ENCODE results near the gene DOCK3. TPM values are rescaled to one million over a fixed set of nuclear protein-coding genes. Genes with fewer than 3 reads are reported as not detected.
A peak's percentile ranks its signal among the peaks of the same experiment; 100 is the strongest.

The DOCK3 gene
- total RNA-seq, 1 donor from 2014 or later = 10.0 TPM

DNA sequence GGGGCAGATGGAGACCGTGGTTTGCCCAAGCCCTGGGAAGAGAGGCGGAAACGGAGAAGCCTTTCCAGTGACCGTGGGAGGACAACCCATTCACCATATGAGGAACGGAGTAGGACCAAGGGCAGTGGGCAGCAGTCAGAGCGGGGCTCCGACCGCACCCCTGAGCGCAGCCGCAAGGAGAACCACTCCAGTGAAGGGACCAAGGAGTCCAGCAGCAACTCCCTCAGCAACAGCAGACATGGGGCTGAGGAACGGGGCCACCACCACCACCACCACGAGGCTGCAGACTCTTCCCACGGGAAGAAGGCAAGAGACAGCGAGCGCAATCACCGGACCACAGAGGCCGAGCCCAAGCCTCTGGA lies 718.4 kb downstream of the DOCK3 start:
- H3K9me3 Mint-ChIP-seq (ENCODE audit: low read depth) = no peaks in the 10 kb centered on the region

DNA sequence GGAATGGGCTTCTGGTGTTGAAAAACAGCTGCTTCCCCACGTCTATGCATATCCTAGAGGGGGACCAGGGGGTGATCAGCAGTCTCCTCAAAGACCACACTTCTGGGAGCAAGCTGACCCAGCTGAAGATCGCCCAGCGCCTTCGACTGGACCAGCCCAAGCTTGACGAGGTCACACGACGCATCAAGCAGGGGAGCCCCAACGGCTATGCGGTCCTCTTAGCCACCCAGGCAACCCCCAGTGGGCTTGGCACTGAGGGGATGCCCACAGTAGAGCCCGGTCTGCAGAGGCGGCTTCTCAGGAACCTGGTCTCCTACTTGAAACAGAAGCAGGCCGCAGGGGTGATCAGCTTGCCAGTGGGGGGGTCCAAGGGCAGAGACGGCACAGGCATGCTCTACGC lies 718.8 kb downstream of the DOCK3 start:
- no peaks in the 10 kb centered on the region for H3K27me3 Mint-ChIP-seq
- peak overlapping the region; percentile 63 for H3K4me3 Mint-ChIP-seq (ENCODE audit: low read depth)
- H3K4me1 Mint-ChIP-seq (ENCODE audit: low read depth) = peaks cover 31% of the 10 kb centered on the region
- H3K27ac Mint-ChIP-seq = peak overlapping the region; percentile 81
- H3K9me3 Mint-ChIP-seq (ENCODE audit: low read depth) = no peaks in the 10 kb centered on the region
- H3K36me3 Mint-ChIP-seq (ENCODE audit: insufficient read depth) = peaks cover 29% of the 10 kb centered on the region
- TF ChIP-seq, protein P1, sequence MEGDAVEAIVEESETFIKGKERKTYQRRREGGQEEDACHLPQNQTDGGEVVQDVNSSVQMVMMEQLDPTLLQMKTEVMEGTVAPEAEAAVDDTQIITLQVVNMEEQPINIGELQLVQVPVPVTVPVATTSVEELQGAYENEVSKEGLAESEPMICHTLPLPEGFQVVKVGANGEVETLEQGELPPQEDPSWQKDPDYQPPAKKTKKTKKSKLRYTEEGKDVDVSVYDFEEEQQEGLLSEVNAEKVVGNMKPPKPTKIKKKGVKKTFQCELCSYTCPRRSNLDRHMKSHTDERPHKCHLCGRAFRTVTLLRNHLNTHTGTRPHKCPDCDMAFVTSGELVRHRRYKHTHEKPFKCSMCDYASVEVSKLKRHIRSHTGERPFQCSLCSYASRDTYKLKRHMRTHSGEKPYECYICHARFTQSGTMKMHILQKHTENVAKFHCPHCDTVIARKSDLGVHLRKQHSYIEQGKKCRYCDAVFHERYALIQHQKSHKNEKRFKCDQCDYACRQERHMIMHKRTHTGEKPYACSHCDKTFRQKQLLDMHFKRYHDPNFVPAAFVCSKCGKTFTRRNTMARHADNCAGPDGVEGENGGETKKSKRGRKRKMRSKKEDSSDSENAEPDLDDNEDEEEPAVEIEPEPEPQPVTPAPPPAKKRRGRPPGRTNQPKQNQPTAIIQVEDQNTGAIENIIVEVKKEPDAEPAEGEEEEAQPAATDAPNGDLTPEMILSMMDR (IDR thresholded peaks at IDR 0.05; ENCODE audit: unreplicated experiment) = no peak
- DNase-seq (ENCODE audit: low spot score, unreplicated experiment) = no peak

More for the DNA sequence above, 718.4 kb downstream of the DOCK3 start:
- peak overlapping the region; percentile 85 for H3K4me3 Mint-ChIP-seq (ENCODE audit: low read depth)
- TF ChIP-seq, protein P1 (IDR thresholded peaks at IDR 0.05; ENCODE audit: unreplicated experiment) = no peak
- H3K36me3 Mint-ChIP-seq (ENCODE audit: insufficient read depth) = peaks cover 32% of the 10 kb centered on the region
- H3K27ac Mint-ChIP-seq = peak overlapping the region; percentile 91
- peaks cover 34% of the 10 kb centered on the region for H3K4me1 Mint-ChIP-seq (ENCODE audit: low read depth)
- no peak for DNase-seq (ENCODE audit: low spot score, unreplicated experiment)
- H3K27me3 Mint-ChIP-seq = no peaks in the 10 kb centered on the region

DNA sequence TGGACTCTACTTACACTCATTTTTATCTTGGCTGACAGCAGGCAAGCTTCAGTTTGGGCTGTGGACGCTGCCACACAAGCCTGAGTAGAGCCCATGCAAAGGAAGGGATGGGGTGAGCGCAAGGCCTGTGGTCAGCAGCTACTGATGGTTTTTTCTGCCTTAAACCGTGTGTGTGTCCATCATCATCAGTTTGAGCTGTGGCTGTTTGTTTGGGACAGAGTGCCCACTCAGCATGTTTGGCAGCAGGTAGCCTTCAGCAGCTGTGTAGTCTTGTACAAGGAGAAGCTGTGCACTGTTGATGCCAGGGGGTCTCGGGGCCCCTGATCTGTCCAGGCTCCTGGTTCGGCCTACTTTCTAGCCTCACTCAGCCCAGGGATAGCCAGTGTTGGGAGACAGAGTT lies 719.8 kb downstream of the DOCK3 start:
- H3K27me3 Mint-ChIP-seq = no peaks in the 10 kb centered on the region
- peaks cover 24% of the 10 kb centered on the region for H3K36me3 Mint-ChIP-seq (ENCODE audit: insufficient read depth)
- peak overlapping the region; percentile 63 for H3K4me3 Mint-ChIP-seq (ENCODE audit: low read depth)
- H3K4me1 Mint-ChIP-seq (ENCODE audit: low read depth) = peaks cover 25% of the 10 kb centered on the region
- no peaks in the 10 kb centered on the region for H3K9me3 Mint-ChIP-seq (ENCODE audit: low read depth)
- no peak for DNase-seq (ENCODE audit: low spot score, unreplicated experiment)
- H3K27ac Mint-ChIP-seq = peak overlapping the region; percentile 84
- TF ChIP-seq, protein P1 (IDR thresholded peaks at IDR 0.05; ENCODE audit: unreplicated experiment) = no peak

DNA sequence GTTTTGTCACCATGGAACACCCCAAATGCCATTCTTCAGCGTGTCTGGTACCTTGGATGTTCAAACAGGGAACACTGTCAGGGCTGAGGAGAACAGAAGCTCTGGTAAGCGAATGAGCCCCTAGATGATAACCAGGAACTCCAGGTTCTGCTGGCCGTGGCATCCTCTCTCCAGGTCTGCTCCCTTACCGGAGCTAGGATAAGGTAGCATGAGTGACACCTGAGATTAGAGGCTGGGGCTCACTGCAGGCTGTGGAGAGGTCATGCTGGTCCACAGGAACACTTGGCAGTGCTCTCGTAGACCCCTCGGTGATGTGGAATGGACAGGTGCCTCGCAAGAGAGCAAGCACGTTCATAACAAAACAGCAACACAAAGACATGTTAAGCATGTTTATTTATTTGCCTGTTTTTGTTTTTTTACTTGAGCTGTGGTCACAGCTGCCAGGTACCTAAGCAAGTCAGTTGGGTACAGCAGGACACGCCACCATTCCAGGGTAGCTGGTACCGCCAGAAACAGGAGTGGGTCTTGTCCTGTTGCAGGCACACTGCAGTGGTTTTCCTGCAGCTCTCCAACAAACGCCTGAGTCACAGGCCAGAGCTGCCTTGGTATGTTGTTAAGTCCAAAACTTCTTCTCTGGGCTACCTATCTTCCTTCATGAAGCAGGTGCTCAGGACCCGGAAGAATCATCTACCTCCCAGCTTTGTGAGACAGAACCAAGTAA lies 720.9 kb downstream of the DOCK3 start:
- Mint-ChIP-seq H3K4me3 (ENCODE audit: low read depth) (peak overlapping the region; percentile 31), H3K9me3 (ENCODE audit: low read depth) (no peaks in the 10 kb centered on the region), H3K27me3 (no peaks in the 10 kb centered on the region), H3K4me1 (ENCODE audit: low read depth) (peaks cover 22% of the 10 kb centered on the region), H3K36me3 (ENCODE audit: insufficient read depth) (peaks cover 24% of the 10 kb centered on the region), H3K27ac (peak overlapping the region; percentile 91)
- TF ChIP-seq, protein P1 (IDR thresholded peaks at IDR 0.05; ENCODE audit: unreplicated experiment) = no peak
- DNase-seq (ENCODE audit: low spot score, unreplicated experiment) = no peak

DNA sequence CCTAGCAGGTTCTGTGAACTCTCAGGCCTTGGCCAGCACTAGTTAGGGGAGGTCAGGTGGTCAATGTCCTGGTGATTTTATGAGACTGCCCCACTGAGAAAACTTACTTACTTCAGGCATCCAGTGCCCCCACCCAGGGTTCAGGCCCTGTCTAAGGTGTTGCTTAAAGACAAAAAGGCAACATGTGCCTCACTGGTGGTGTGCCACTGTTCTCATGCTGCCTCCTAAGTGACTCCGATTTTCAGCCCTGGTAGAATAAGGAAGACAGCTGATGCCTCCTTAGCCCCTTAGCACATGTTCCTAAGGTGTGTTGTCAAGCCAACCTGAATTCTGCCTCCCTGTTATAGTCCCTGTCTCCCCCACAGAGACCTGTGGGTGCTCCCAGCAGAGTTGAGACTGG lies 721.7 kb downstream of the DOCK3 start:
- Mint-ChIP-seq H3K4me1 (ENCODE audit: low read depth) (peaks cover 22% of the 10 kb centered on the region), H3K27me3 (no peaks in the 10 kb centered on the region), H3K9me3 (ENCODE audit: low read depth) (no peaks in the 10 kb centered on the region), H3K27ac (peak overlapping the region; percentile 91), H3K36me3 (ENCODE audit: insufficient read depth) (peaks cover 24% of the 10 kb centered on the region), H3K4me3 (ENCODE audit: low read depth) (no peak overlapping the region)
- DNase-seq (ENCODE audit: low spot score, unreplicated experiment) = no peak
- TF ChIP-seq, protein P1 (IDR thresholded peaks at IDR 0.05; ENCODE audit: unreplicated experiment) = no peak
